HuH-7 (cell line): ENCODE data around the gene USP7.
"Not testable (repeated sequence)": the region's sequence is repeated elsewhere in the genome, so short reads cannot be mapped to it uniquely, and the experiment has no call there.

Source experiments
- DNase-seq: peaks from one replicate; pipeline ENCODE4 v3.0.0; 2011; ENCODE audit warnings: low spot score

The USP7 gene

GRCh38 chr16:8877894-8878522 is 85.7 kb downstream of the USP7 start:
- no peak for DNase-seq

GRCh38 chr16:8875317-8875716 is 88.4 kb downstream of the USP7 start:
- DNase-seq, result not testable (repeated sequence)

DNA sequence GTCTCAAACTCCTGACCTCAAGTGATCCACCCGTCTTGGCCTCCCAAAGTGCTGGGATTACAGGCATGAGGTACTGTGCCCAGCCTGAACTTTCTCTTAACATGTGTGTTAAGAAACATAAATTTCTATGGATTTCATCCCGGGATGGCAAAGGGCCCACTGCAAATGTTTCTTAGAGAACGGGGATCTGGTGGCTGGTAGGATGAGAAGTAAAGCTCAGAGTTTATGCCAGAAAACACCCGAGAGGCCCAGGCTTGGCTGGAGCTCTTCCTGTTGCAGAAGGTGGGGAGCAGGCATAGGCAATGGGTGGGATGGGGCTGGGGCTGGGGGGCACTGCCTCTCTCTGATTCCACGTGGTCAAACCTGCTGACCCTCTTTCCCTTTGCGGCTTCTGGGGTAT is 89.3 kb downstream of the USP7 start:
- no peak for DNase-seq

DNA sequence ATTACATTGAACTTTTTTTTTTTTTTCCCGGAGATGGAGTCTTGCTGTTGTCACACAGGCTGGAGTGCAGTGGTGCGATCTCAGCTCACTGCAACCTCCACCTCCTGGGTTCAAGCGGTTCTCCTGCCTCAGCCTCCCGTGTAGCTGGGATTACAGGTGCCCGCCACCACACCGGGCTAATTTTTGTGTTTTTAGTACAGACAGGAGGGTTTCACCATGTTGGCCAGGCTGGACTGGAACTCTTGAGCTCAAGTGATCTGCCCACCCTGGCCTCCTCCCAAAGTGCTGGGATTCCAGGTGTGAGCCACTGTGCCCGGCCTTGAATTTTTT is 89.9 kb downstream of the USP7 start:
- DNase-seq, result not testable (repeated sequence)

- no peak for DNase-seq
Measured at GRCh38 chr16:8872967-8873865, 90.5 kb downstream of the USP7 start.

- DNase-seq, result no peak
Measured at GRCh38 chr16:8872071-8872470, 91.6 kb downstream of the USP7 start.

GRCh38 chr16:8869988-8870241 is 93.8 kb downstream of the USP7 start:
- DNase-seq, result not testable (repeated sequence)

DNA sequence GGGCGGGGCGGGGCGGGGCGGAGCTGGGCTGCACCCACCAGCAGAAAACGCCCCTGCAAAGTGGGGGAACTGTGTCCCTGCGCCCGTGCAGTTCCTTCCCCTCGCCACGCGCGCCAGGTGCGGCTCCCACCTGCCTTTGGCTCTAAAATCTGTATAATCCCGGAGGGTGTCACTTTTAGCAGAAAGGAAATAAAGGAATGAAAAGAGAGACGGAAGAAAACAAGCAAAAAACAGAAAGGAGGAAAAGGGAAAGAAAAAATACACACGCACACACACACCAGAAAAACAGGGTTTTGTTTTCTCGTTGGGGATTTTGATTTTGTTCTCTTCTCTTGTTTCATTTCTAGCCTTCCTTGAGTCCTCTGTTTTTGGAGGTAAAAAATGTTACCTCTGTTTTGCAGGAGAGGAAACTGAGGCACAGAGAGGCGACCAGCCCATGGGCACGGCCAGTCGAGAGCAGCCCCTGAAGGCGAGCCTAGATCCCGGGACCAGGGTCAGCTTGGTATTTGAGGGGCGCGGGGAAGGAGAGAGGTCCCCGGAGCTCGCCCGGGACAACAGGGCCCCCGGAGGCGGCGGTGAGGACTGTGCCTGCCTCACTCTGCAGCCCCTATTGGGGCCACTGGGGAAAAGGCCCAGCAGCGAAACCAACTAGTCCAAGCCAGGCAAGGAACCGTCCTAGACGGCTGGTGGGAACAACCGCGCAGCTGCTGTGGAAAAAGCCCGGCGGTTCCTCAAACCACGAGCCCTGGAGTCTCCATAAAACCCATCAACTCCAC is 94.3 kb downstream of the USP7 start:
- peak; percentile 58 for DNase-seq

- peak; percentile 91 for DNase-seq
Measured at GRCh38 chr16:8868416-8869211, 95.1 kb downstream of the USP7 start, which contains the start of gene CARHSP1. Gene CARHSP1 (minus strand): TSS chr16:8869006. CDS start chr16:8859328, 9,678 bp downstream.

- DNase-seq, result no peak
Measured at GRCh38 chr16:8867932-8868415, 95.7 kb downstream of the USP7 start.

GRCh38 chr16:8867216-8867931 is 96.3 kb downstream of the USP7 start:
- no peak for DNase-seq

DNA sequence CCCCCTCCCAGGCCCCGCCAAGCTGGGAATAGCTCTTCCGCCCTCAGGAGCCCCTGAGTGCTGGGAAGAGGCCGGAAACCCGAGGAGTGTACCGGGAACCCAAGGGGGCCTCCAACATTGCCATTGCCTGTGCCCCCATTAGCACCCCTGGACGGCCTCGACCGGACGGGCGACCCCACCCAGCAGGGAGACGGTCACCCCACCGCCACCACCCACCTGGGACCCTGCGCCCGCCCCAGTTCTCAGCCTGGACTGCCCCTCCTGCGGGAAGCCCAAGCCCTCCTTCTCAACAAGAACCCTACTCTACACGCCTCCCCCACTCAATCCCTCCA is 96.9 kb downstream of the USP7 start:
- DNase-seq, result no peak

GRCh38 chr16:8866118-8866883 is 97.4 kb downstream of the USP7 start:
- DNase-seq, result peak; percentile 55

- DNase-seq, result no peak
Measured at GRCh38 chr16:8865145-8865882, 98.4 kb downstream of the USP7 start.

DNA sequence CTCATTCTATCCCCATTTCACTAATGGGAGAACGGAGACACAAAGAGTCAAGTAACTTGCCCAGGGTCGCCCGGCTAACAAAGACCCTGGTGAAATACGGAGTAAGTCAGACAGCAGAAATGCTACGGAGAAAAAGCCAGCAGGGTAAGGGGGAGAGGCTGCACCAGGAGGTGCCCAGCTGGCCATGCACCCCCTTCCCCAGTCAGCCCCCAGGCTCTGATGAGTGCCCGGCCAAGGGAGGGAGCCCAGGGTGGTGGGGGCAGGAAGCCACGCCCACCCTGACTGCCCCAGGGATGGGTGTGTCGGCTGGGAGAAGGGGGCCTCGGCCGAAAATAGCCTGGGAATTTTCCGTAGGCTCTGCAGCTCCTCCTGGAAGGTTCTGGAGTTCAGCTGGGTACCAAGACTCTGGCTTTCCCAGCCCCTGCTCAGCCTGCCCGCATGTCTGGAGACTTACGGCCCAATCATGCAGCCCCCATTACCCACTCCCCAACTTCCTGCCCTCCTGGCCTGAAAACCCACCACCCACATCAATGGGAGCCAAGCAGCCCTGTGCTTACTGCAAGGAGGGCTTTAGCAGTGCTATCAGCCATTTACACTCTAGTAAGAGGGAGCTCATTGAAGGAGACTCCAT is 99.1 kb downstream of the USP7 start:
- DNase-seq, result no peak

GRCh38 chr16:8863594-8864424 is 99.9 kb downstream of the USP7 start:
- DNase-seq, result peak; percentile 82

- no peak for DNase-seq
Measured at GRCh38 chr16:8862309-8863130, 101.2 kb downstream of the USP7 start.
